ENCODE measurements around the gene EHD4. TPM values are rescaled to one million over a fixed set of nuclear protein-coding genes. Genes with fewer than 3 reads are reported as not detected.

The EHD4 gene
- polyA plus RNA-seq, 1 donor (not counting 4 experiments of a cell fraction or from before 2014, with no cell fraction given) = 31.5 TPM

GRCh38 chr15:41987246-41987924, 15.0 kb upstream of the EHD4 start:
- no peak for FAIRE-seq
- no peaks in the 10 kb centered on the region for H3K9me3 ChIP-seq (ENCODE audit: control insufficient read depth, low read depth, low read length)
- no peak overlapping the region for H3K4me3 ChIP-seq (ENCODE audit: control insufficient read depth in 2 of 3, extremely low read depth in 1 of 3, insufficient read depth in 2 of 3, low read depth in 1 of 3, low read length in 3 of 3)
- TF ChIP-seq CTCF (optimal IDR thresholded peaks at IDR 0.05 in 1 of 3, IDR thresholded peaks at IDR 0.05 in 1 of 3, conservative IDR thresholded peaks at IDR 0.05 in 1 of 3; ENCODE audit: extremely low read depth in 1 of 3, insufficient read depth in 2 of 3, low read length in 3 of 3) (no peak), EZH2 (IDR thresholded peaks at IDR 0.05; ENCODE audit: low read length) (no peak)
- H3K79me2 ChIP-seq (ENCODE audit: control insufficient read depth, insufficient read depth, low read length) = no peaks in the 10 kb centered on the region
- no peak overlapping the region for H3K27ac ChIP-seq (ENCODE audit: control insufficient read depth, insufficient read depth, low read length)
- DNase-seq (ENCODE audit: low read depth, low spot score) = no peak
- dilution Hi-C loops (cut with MboI; ENCODE audit: extremely low pct_ligation_motif_present, low sequenced_read_pairs) = no loop called here
- no peaks in the 10 kb centered on the region for H3K9me1 ChIP-seq (ENCODE audit: control insufficient read depth, extremely low read depth, insufficient read depth, low read length)
- no peak overlapping the region for H2AFZ ChIP-seq (ENCODE audit: control insufficient read depth, low read length)
- H3K36me3 ChIP-seq (ENCODE audit: control insufficient read depth in 2 of 2, extremely low read depth in 1 of 2, insufficient read depth in 2 of 2, low read length in 2 of 2) = no peaks in the 10 kb centered on the region
- no peaks in the 10 kb centered on the region for H3K27me3 ChIP-seq (ENCODE audit: control insufficient read depth, extremely low read depth, insufficient read depth, low read length)
- no peak overlapping the region for H3K4me2 ChIP-seq (ENCODE audit: control insufficient read depth, extremely low read depth, insufficient read depth, low read depth, low read length)
- no peaks in the 10 kb centered on the region for H3K4me1 ChIP-seq (ENCODE audit: control insufficient read depth, extremely low read depth, insufficient read depth, low read length)
- H3K9ac ChIP-seq (ENCODE audit: control insufficient read depth, extremely low read depth, insufficient read depth, low read length) = no peak overlapping the region
- H4K20me1 ChIP-seq (ENCODE audit: control insufficient read depth, extremely low read depth, insufficient read depth, low read length) = no peaks in the 10 kb centered on the region

GRCh38 chr15:41985236-41986160, 13.1 kb upstream of the EHD4 start:
- dilution Hi-C loops (cut with MboI; ENCODE audit: extremely low pct_ligation_motif_present, low sequenced_read_pairs) = no loop called here
- Histone ChIP-seq H2AFZ (ENCODE audit: control insufficient read depth, low read length) (no peak overlapping the region), H3K36me3 (ENCODE audit: control insufficient read depth in 2 of 2, extremely low read depth in 1 of 2, insufficient read depth in 2 of 2, low read length in 2 of 2) (no peaks in the 10 kb centered on the region), H3K4me1 (ENCODE audit: control insufficient read depth, extremely low read depth, insufficient read depth, low read length) (peaks cover 9% of the 10 kb centered on the region), H3K79me2 (ENCODE audit: control insufficient read depth, insufficient read depth, low read length) (no peaks in the 10 kb centered on the region), H3K9me3 (ENCODE audit: control insufficient read depth, low read depth, low read length) (no peaks in the 10 kb centered on the region), H3K27me3 (ENCODE audit: control insufficient read depth, extremely low read depth, insufficient read depth, low read length) (no peaks in the 10 kb centered on the region), H3K27ac (ENCODE audit: control insufficient read depth, insufficient read depth, low read length) (no peak overlapping the region), H3K9ac (ENCODE audit: control insufficient read depth, extremely low read depth, insufficient read depth, low read length) (no peak overlapping the region), H3K9me1 (ENCODE audit: control insufficient read depth, extremely low read depth, insufficient read depth, low read length) (no peaks in the 10 kb centered on the region), H4K20me1 (ENCODE audit: control insufficient read depth, extremely low read depth, insufficient read depth, low read length) (no peaks in the 10 kb centered on the region), H3K4me3 (ENCODE audit: control insufficient read depth in 2 of 3, extremely low read depth in 1 of 3, insufficient read depth in 2 of 3, low read depth in 1 of 3, low read length in 3 of 3) (no peak overlapping the region), H3K4me2 (ENCODE audit: control insufficient read depth, extremely low read depth, insufficient read depth, low read depth, low read length) (no peak overlapping the region)
- DNase-seq (ENCODE audit: low read depth, low spot score) (no peak), FAIRE-seq (no peak)
- TF ChIP-seq EZH2 (IDR thresholded peaks at IDR 0.05; ENCODE audit: low read length) (no peak), CTCF (optimal IDR thresholded peaks at IDR 0.05 in 1 of 3, IDR thresholded peaks at IDR 0.05 in 1 of 3, conservative IDR thresholded peaks at IDR 0.05 in 1 of 3; ENCODE audit: extremely low read depth in 1 of 3, insufficient read depth in 2 of 3, low read length in 3 of 3) (no peak)
